Measurements from ENCODE around the gene SEC14L3. TPM values are rescaled to one million over a fixed set of nuclear protein-coding genes. Genes with fewer than 3 reads are reported as not detected.

The SEC14L3 gene
- total RNA-seq, 1 donor from 2014 or later: 1.8 TPM

- Histone ChIP-seq H3K4me3 (no peak overlapping the region), H3K27me3 (ENCODE audit: low read depth) (peaks cover 5% of the 10 kb centered on the region), H3K4me1 (no peaks in the 10 kb centered on the region), H3K36me3 (no peaks in the 10 kb centered on the region), H3K27ac (no peak overlapping the region), H3K9me3 (no peaks in the 10 kb centered on the region)
- peak; percentile 38 for DNase-seq
- ATAC-seq: no peak
- no peak for TF ChIP-seq CTCF (IDR thresholded peaks at IDR 0.05)
- intact Hi-C loops (cut with DNase I): no loop called here
These were observed 23.4 kb upstream of the SEC14L3 start for GRCh38 chr22:30495041-30495784.

GRCh38 chr22:30492144-30492543, 20.3 kb upstream of the SEC14L3 start:
- intact Hi-C loops (cut with DNase I): no loop called here
- H3K36me3 ChIP-seq: no peaks in the 10 kb centered on the region
- no peak for TF ChIP-seq CTCF (IDR thresholded peaks at IDR 0.05)
- H3K4me1 ChIP-seq: no peaks in the 10 kb centered on the region
- no peak overlapping the region for H3K27ac ChIP-seq
- ATAC-seq: no peak
- peak; percentile 32 for DNase-seq
- no peaks in the 10 kb centered on the region for H3K9me3 ChIP-seq
- H3K4me3 ChIP-seq: no peak overlapping the region
- peaks cover 5% of the 10 kb centered on the region for H3K27me3 ChIP-seq (ENCODE audit: low read depth)

GRCh38 chr22:30491381-30491780, 19.6 kb upstream of the SEC14L3 start:
- no peaks in the 10 kb centered on the region for H3K4me1 ChIP-seq
- H3K27ac ChIP-seq: no peak overlapping the region
- DNase-seq (peak; percentile 15), ATAC-seq (no peak)
- H3K9me3 ChIP-seq: no peaks in the 10 kb centered on the region
- H3K4me3 ChIP-seq: no peak overlapping the region
- H3K36me3 ChIP-seq: no peaks in the 10 kb centered on the region
- TF ChIP-seq CTCF (IDR thresholded peaks at IDR 0.05): no peak
- intact Hi-C loops (cut with DNase I): no loop called here
- H3K27me3 ChIP-seq (ENCODE audit: low read depth): peaks cover 5% of the 10 kb centered on the region

- ATAC-seq: no peak
- no peak for TF ChIP-seq CTCF (IDR thresholded peaks at IDR 0.05)
- H3K27ac ChIP-seq: no peak overlapping the region
These were observed 18.6 kb upstream of the SEC14L3 start for GRCh38 chr22:30490399-30490798.

GRCh38 chr22:30488121-30488520, 16.3 kb upstream of the SEC14L3 start:
- no peak overlapping the region for H3K27ac ChIP-seq
- no peak overlapping the region for H3K4me3 ChIP-seq
- H3K4me1 ChIP-seq: no peaks in the 10 kb centered on the region
- H3K9me3 ChIP-seq: no peaks in the 10 kb centered on the region
- ATAC-seq (no peak), DNase-seq (no peak)
- intact Hi-C loops (cut with DNase I): no loop called here
- peaks cover 5% of the 10 kb centered on the region for H3K27me3 ChIP-seq (ENCODE audit: low read depth)
- no peak for TF ChIP-seq CTCF (IDR thresholded peaks at IDR 0.05)
- no peaks in the 10 kb centered on the region for H3K36me3 ChIP-seq

More at GRCh38 chr22:30490399-30490798, 18.6 kb upstream of the SEC14L3 start:
- peak; percentile 46 for DNase-seq
- Histone ChIP-seq H3K4me1 (no peaks in the 10 kb centered on the region), H3K4me3 (no peak overlapping the region), H3K27me3 (ENCODE audit: low read depth) (peaks cover 5% of the 10 kb centered on the region), H3K36me3 (no peaks in the 10 kb centered on the region), H3K9me3 (no peaks in the 10 kb centered on the region)
- intact Hi-C loops (cut with DNase I): no loop called here
